Anterior cingulate cortex (tissue), 58 donors: ENCODE measurements around the gene PSMD13.
"Not testable (repeated sequence)": the region's sequence is repeated elsewhere in the genome, so short reads cannot be mapped to it uniquely, and the experiment has no call there.

Experiments used
- DNase-seq, 58 donors: peaks; one replicate each; lab custom pipeline; 2025; lab: John Stamatoyannopoulos, UW

PSMD13 gene

DNA sequence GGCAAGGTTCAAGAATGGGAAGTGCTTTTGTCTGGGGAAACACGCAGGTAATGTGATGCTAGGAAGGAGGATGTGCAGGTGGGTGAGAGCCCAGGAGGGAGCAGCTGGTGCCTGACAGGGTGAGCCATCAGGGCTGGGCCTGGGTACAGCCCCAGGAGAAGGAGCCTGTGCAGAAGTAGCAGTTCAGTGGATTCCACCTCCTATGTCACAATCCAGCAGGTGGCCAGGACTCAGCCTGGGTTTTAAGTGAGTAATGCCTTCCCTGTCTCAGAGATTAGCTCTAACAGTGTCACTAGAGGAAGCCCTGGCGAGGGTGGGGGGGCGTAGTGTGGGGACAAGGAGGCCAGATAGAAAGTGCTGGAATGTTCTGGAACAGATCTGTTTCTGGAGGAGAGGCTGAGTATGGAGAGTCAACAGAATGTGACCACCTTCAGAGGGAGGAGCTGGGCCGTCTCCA lies 21.2 kb upstream of the PSMD13 start:
- peak in 1 of 58 donors; percentile 8 for DNase-seq

DNA sequence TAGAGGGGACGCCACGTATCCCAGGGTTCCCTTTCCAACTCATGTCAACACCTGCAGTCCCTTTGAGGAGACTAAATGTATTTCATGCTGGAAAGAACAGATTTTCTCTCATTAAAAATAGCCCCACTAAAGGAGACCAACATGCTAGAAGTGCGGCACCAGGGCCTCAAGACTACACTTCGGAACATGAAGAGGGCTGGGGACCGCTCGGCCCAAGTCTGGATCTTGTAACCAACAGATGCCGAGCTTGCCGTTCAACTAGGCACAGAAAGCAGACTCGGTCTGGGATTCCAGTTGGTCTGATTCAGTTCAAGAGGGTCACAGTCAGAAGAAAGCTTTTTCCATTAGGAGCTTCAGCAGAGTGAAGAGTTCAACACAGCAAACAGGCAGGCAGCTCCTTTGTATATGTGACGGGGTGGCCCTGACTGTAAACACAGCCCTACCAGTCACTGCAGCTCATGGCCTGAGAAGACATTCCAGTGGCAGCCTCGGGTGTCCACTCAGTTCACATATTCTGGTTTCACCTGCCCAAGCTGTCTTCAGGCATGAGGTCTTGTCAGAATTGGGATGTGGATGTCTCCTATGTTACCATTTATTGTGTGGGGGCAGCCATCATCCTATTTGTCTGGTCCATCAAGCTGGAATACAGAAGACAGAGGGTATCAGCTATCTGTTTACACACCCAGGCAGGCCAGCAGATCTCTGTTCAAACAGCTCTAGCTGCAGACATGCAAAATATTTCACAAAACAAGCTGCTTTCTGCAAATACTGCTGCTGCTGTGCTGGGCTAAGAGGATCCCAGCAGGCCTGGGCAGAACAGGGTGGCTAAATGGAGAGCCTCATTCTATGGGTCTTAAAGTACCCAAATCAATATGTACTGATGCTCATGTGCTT lies 20.4 kb upstream of the PSMD13 start:
- no peak for DNase-seq

DNA sequence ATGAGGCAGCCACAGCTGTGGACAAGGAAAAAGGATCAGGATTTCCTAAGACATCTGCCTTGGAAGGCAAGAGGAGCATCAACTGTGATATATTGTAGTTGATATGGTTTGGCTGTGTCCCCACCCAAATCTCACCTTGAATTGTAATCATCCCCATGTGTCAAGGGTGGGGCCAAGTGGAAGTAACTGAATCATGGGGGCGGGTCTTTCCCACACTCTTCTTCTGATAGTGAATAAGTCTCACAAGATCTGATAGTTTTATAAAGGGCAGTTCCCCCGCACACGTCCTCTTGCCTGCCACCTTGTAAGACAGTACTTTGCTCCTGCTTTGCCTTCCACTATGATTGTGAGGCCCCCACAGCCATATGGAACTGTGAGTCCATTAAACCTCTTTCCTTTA lies 19.1 kb upstream of the PSMD13 start:
- no peak for DNase-seq

DNA sequence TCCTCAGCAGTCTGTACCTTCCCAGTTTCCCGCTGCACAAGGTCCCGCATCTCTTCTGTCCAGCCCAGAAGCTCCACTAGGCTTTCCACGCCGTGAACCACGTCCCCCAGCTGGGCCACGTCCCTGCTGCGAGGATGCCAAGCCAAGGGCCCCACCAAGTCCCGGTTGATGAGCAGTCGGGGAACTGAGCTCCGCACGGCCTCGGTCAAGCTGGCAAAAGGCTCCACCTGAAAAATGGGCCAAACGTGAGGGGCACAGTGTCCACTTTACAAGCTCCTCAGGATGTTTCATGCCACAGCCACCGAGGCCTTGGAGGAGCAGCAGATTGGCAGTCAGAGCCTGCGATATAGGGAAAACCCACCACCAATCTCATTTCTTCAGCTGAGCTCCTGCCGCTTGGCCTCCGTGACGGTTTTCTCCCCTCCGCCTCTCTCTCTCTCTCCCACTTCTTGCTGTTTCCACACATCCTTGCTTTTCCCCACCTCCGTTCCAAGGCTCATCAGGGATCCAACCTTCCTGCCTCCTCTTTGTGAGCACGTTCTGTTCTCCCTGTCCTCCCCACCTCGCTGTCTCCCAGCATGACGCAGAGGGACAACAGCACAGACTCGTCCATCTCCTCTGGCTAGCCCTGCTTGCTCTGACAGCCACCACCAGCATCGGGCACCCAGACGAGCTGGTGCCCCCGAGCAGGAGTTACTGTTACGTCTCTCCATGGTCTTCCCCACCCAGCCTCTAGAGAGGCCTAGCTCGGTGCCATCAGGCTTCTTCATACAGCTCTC lies 17.8 kb upstream of the PSMD13 start:
- peak in 1 of 58 donors; percentile 17 for DNase-seq

DNA sequence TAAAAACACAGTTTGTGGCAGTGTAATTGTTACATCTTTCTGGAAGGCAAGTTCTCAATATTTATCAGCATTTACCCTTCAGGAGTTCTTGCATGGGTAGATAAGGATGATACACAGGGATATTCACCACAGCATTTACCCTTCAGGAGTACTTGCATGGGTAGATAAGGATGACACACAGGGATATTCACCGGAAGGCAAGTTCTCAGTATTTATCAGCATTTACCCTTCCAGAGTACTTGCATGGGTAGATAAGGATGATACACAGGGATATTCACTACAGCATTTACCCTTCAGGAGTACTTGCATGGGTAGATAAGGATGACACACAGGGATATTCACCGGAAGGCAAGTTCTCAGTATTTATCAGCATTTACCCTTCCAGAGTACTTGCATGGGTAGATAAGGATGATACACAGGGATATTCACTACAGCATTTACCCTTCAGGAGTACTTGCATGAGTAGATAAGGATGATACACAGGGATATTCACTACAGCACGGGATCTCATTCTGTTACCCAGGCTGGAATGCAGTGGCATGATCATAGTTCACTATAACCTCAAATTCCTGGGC lies 16.0 kb upstream of the PSMD13 start:
- DNase-seq, result not testable (repeated sequence)

DNA sequence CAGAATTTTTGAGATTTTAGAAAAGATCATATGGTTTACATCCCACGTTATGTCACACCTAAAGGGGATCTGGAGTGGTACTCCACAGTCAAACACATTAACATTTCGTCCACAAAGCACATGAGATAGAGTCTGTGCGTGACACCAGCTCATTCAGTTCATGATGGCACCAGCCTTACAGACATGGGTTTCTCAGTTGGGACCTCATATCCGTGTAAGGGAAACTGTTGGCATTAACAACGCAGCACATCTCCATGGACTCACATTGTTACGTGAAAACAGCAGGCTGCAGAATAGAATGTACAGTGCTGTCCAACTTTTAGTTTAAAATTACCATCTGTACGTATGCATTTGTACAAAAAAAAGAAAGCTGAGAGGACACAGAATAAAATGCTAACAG lies 15.2 kb upstream of the PSMD13 start:
- peak in 2 of 58 donors; percentile 14 to 29 for DNase-seq

DNA sequence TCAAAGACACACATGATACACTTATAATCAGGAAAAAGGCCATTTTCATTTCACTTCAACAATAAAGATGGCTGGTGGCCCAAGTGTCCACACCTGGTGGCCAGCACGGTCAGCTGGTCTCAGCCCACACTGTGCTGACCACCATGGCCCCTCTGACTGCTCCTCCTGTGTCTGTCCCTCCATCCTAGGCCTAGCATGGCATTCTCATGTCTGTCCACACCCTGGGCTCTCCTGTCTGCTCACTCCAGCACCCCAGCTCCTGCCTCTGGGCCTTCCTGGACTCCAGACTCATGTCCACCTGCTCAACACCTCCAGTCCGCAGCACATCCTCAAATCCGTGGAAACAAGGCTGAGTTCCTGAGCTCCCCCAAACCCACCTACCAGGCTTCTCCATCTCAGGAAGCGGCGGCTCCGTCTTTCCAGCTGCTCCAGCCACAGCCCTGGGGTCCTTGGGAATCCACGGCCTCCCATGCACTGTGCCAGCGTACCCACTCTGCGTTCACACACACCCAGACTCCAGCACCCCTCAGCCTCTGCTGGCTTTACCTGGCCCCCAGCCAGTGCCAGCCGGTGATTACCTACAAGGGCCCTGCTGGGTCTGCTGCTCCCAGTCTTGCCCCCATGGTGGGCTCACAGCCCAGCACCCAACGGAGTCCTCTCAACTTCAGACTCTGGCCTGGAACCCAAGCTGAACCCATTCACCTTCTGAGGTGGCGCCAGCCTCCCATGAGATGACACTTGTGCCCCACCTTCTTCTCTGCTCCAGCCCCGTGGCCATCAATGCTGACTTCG lies 14.6 kb upstream of the PSMD13 start:
- no peak for DNase-seq

DNA sequence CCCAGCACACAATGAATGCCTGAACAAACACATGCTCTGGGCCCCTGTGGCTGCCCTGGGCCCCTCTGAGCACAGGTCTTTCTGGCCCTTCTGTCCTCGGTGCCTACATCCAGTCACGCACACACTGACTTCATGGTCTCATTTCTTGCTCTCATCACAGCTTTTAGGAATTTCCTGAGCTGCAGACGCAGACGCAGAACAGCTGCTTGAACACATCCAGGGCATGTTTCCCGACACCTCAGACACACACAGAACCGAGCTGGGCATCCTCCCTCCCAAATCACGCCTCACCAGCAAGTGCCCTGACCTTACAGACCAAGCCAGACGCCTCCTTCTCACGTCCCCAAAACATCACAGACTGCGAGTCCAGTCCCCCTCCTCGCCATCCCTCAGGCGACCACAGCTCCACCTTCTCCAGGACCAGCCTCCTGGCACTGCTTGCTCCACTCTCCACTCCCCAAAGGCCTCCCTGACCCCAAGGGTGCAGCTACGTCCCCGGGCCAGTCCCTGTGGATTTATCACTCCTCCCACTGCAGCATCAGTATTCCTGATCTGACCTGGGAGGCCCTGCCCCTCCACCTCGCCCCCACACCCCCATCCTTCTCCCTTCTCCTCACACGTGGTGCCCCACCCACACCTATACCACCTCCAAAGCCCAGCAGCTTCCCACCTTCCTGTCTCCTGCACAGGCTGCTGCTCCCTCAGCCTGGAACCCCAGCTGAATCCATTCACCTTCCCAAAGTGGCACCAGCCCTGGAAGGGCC lies 13.6 kb upstream of the PSMD13 start:
- DNase-seq, result no peak

DNA sequence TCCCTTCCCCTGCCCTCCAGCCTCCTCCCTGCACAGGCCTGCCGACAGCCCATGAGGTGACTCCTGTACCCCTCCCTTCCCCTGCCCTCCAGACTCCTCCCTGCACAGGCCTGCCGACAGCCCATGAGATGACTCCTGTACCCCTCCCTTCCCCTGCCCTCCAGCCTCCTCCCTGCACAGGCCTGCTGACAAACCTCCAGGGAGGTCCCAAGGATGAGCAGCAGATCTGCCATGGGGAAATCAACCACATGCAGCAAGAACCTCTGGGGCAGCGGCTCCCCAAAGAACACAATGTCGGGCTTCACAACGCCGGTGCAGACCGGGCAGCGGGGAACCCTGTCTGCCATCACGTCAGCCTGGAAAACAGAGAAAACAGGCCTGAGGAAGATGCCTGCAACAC lies 12.9 kb upstream of the PSMD13 start:
- DNase-seq, result no peak

DNA sequence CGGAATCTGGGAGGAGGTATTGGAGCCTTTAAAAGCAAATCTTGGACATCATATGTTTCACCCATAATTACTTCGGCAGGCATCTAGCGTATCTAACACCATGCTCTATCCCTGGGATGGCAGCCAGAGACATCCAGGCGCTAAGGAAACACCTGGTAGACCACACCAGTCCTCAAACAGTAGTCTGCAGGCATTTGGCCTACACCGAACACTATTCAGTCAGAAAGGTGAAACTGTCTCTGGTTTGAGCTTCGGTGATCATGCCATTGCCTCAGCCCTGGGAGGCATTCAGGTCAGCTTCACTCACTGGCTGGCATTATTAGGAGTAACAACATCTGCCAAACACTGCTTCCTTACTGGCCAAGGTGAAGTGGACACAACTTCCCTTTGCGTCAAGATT lies 12.4 kb upstream of the PSMD13 start:
- DNase-seq, result no peak

DNA sequence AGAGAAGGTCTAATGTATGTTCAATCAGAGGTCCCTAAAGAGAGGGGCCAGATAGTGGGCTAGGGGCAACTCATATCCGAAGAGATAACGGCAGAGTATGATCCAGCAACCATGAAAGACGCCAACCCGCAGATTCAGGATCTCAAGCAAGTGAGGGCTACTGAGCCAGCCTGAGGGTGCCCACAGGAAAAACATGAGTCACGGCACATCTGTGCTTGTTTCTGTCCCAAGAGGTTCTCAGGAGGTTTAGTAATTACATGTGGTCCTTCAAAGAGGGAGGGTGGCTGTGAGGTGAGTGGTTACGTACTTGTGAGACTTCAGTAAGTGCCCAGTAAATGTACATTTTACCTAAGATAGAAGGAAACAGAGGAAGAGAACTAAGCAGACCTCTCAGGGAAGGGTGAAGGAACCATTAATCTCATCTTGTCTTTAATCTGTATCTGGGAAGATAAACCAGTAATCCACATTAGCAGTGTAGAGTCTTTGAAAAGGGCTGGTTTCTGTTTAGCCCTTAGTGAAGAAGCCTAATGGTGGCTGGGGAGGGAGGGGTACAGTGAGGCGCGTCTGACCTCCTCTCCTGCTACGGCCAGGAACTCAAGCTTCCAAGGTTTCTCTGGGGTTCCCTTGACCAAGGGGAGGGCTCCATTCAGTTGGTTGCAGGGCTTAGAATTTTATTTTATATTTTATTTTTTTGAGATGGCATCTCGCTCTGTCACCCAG lies 10.9 kb upstream of the PSMD13 start:
- no peak for DNase-seq

DNA sequence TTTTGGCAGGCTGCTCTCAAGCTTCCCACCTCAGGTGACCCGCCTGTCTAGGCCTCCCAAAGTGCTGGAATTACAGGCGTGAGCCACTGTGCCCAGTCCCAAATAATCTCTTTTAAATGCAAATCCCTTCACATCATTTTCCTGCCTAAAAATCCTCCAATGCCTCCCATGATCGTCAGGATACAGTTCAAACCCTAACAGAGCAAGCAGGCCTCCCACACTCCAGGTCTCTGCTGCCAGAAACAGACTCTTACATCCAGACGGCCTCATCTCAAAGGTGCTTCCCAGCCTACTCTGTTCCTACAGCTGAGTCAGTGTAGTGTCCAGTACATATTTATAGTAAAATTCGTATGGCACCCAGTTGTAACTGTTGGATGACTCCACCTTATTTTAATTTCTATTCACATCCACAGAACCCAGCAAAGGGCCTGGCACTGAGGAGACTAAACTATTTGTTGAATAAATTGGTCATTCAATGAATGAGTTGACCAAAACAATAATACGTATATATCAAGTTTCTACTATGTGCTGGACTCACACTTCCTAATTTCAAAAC lies 8.9 kb upstream of the PSMD13 start:
- DNase-seq, result peak in 1 of 58 donors; percentile 32

DNA sequence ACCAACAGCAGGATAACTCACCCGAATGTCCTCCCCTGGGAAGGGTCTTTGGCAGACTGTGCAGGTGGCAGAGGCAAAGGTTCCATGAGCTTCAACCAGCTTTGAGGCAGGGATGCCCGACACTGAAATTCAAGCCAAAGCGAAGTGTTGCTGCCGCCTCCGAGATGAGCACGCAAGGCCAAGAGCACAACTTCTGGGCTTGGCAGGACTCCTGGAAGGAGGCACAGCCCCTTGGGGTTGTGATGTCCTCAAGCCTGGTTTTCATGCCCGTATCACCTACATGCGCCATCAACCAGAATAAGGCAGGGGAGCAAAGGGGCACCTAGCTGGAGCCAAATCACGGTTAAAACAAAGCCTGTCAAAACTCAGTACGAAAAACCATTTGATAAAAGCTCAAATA lies 6.3 kb upstream of the PSMD13 start:
- DNase-seq, result no peak

DNA sequence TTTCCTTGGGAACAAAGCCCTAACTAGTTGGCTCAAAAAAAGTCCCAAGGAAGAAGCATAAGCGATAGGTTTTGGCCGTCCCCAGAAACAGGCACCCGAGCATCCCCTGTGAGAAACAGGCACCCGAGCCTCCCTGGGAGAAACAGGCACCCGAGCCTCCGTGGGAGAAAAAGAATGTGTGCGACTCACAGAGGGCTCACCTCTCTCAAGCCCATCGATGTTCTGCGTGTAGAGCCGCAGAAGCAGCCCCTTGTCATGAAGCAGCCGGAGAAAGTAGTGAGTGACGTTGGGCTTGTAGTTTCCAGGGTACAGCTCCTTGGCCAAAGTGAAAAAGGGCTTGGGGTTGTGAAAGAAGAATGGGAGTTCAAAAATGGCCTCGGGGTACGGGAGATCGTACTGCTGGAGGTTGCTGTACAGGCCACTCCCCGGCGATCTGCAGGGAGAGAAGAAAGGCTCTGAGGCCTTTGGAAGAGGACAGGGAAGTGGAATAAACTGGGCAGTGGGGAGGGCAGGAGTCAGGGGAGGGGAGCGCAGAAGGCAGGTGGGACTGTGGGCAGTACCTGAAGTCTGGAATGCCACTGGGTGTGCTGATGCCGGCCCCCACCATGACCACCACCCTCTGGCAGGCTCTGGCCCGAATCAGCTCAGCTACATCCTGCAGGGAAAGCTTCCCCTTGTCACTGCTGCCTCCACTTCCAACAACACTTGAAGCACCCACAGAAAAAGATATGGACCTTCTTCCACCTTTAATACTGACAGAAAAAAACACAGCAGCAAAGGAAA lies 3.8 kb upstream of the PSMD13 start:
- no peak for DNase-seq

DNA sequence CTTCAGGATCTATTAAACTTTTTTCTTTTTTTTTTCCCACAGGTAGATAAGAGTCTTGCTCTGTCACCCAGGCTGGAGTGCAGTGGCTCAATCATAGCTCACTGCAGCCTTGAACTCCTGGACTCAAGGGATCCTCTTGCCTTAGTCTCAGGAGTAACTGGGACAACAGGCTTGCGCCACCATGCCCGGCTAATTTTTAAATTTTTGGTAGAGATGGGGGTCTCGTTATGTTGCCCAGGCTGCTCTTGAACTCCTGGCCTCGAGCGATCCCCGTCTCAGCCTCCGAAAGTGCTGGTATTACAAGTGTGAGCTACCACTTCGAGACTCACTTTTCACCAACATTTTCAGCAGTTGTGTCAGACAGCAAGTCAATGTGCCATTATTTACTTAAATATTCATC lies 1.6 kb upstream of the PSMD13 start:
- no peak for DNase-seq

DNA sequence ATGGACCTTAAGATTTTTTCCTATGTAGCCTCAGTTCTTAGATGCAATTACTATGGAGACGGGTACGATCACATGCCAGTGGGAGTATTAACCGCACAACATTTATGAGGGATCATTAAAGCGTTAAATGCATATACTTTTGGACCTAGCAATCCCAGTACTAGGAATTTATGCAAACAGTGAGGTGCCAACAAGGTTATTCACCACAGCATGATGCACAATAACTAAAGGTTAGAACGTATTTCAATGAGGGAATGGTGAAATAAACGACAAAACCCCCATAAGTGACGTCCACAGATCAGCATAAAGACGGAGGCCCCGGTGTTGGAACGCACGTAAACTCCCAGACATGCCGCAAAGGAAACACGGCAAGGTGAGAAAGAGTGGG lies 1.2 kb upstream of the PSMD13 start:
- DNase-seq, result no peak

DNA sequence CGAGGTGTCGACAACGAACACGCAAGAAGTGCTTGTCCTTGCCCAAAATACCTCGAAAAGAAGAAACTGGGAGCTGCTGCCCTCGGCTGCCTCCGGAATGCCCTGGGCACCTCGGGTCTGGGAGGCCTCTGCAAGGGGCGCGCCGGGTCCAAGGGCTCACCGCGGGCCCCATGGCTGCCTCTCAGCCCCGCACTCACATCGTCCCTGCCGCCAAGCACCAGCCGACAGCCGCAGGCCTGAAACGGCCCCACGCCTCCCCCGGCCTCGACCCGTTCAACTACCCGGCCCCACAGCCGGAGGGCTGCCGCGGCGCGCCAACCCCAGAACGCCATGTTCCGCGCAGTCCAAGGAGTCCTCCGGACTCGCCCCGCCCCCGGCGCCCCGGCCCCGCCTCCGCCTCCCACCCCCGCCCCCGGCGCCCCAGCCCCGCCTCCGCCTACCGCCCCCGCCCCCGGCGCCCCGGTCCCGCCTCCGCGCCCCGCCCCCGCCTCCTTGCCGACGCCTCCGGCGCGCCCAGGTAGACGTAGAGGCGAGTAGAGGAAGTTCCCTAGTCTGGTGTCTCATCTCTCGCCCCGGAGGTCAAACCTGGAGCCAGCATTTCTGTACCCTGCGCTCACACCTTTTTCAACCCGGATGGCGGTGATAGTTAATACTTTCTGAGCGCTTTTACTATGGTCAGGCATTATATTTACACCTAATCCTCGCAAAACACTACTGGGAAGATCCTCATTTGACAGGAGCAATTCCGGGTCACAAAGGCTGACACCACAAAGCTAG lies 591 bp upstream of the PSMD13 start, which contains the start of gene SIRT3:
SIRT3 (minus strand) TSS at position 346 of the 777 bp plus-strand sequence; CDS start at position 332, 14 bp downstream.
- peak in 54 of 58 donors; percentile 42 to 89 (median 72) for DNase-seq
